Measurements from ENCODE around the gene NHS.

The NHS gene

DNA sequence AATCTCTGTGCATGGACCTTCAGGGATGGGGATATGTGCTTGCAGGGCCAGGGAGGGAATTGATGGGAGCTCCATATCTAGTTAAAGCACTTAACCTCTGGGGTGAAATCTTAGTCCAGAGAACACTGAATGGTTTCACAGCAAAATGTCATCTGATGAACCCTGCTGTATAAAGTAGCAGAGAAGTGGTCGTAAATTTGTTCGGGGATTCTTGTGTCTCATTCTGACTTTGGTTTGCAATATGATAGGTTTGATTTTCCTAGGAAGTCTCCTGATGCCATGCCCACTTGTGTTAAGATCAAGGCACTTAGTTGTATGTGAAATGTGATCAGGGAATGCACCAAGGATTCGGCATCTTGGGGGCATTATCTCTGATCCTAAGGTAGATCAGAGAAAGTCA lies 96.9 kb downstream of the NHS start:
- Histone ChIP-seq H3K4me1 (ENCODE audit: control insufficient read depth, insufficient read depth, low read length) (peaks cover 22% of the 10 kb centered on the region), H3K9me3 (ENCODE audit: control insufficient read depth, low read length) (no peaks in the 10 kb centered on the region), H3K27me3 (replicated peaks; ENCODE audit: control insufficient read depth, insufficient read depth, low read length) (peaks cover 16% of the 10 kb centered on the region), H3K9ac (ENCODE audit: low read length) (no peak overlapping the region), H3K4me3 (ENCODE audit: low read length) (no peak overlapping the region), H3K36me3 (ENCODE audit: control insufficient read depth, insufficient read depth, low read length, severe bottlenecking) (no peaks in the 10 kb centered on the region)
- DNase-seq (ENCODE audit: low read depth), result no peak

DNA sequence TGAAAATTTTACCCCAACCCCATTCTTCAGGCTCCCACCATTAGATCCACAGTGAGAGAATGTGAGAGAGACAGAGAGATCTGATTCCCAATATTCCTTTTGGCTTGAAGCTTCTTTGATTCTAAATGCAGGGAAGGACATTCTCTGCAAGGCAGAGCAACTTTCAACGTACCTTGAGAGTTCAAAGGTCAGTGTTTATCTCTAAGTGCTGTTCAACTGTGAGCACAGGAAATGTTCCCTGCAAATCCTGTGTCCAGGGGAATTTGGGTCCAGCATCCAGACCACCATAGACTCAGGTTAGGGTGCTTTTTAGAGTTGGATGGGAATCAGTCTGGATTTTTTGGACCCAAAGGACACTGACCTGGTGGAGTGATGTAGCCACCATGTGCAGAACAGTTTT lies 97.4 kb downstream of the NHS start:
- no peak for DNase-seq (ENCODE audit: low read depth)
- peaks cover 19% of the 10 kb centered on the region for H3K27me3 ChIP-seq (replicated peaks; ENCODE audit: control insufficient read depth, insufficient read depth, low read length)

DNA sequence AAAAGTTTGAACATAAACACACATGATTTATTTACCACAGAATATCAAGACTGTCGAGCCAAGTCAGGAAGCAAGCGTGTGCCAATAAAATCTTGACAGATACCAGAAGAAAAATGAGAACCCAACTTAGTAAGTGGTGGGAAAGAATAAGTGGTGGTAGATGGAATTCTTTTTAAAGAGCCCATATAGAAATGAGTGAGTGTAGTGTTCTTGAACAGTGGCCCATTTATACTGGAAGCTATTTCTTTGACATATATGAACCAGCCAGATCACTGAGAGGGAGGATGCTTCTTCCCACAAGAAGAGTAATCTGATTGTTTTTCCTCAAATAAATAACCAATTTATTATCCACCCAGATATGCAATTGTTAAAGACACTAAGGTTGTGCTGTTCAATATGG lies 98.0 kb downstream of the NHS start:
- H3K9me3 ChIP-seq (ENCODE audit: control insufficient read depth, low read length), result no peaks in the 10 kb centered on the region
- H3K27me3 ChIP-seq (replicated peaks; ENCODE audit: control insufficient read depth, insufficient read depth, low read length), result peaks cover 19% of the 10 kb centered on the region
- peaks cover 22% of the 10 kb centered on the region for H3K4me1 ChIP-seq (ENCODE audit: control insufficient read depth, insufficient read depth, low read length)
- DNase-seq (ENCODE audit: low read depth), result no peak
- H3K4me3 ChIP-seq (ENCODE audit: low read length), result no peak overlapping the region
- no peak overlapping the region for H3K9ac ChIP-seq (ENCODE audit: low read length)
- H3K36me3 ChIP-seq (ENCODE audit: control insufficient read depth, insufficient read depth, low read length, severe bottlenecking), result no peaks in the 10 kb centered on the region

More for the DNA sequence above, 97.4 kb downstream of the NHS start:
- H3K36me3 ChIP-seq (ENCODE audit: control insufficient read depth, insufficient read depth, low read length, severe bottlenecking), result no peaks in the 10 kb centered on the region
- no peak overlapping the region for H3K9ac ChIP-seq (ENCODE audit: low read length)
- H3K4me1 ChIP-seq (ENCODE audit: control insufficient read depth, insufficient read depth, low read length), result peaks cover 22% of the 10 kb centered on the region
- no peak overlapping the region for H3K4me3 ChIP-seq (ENCODE audit: low read length)
- H3K9me3 ChIP-seq (ENCODE audit: control insufficient read depth, low read length), result no peaks in the 10 kb centered on the region

DNA sequence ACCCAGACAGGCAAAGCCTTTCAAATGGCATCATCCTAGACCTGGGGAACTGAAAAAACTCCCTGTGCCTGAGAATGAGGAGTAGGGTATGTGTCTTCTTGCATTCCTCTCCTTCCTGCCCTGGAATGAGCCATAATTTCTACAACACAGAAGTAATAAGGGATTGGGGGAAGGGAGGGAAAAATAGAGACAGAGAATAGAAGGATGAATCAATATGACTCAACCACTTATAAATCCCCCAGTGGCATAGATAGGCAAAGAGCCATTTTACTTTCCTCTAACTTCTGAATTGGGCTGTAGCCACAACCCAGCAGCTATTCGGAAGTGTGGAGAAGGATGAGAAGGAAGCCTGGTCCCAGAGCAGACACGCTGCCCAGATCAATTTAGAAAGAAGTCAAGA lies 99.9 kb downstream of the NHS start:
- DNase-seq (ENCODE audit: low read depth), result no peak
- H3K36me3 ChIP-seq (ENCODE audit: control insufficient read depth, insufficient read depth, low read length, severe bottlenecking), result no peaks in the 10 kb centered on the region
- H3K9me3 ChIP-seq (ENCODE audit: control insufficient read depth, low read length), result no peaks in the 10 kb centered on the region
- H3K4me1 ChIP-seq (ENCODE audit: control insufficient read depth, insufficient read depth, low read length), result peaks cover 22% of the 10 kb centered on the region
- H3K4me3 ChIP-seq (ENCODE audit: low read length), result no peak overlapping the region
- H3K9ac ChIP-seq (ENCODE audit: low read length), result no peak overlapping the region
- H3K27me3 ChIP-seq (replicated peaks; ENCODE audit: control insufficient read depth, insufficient read depth, low read length), result peaks cover 19% of the 10 kb centered on the region

DNA sequence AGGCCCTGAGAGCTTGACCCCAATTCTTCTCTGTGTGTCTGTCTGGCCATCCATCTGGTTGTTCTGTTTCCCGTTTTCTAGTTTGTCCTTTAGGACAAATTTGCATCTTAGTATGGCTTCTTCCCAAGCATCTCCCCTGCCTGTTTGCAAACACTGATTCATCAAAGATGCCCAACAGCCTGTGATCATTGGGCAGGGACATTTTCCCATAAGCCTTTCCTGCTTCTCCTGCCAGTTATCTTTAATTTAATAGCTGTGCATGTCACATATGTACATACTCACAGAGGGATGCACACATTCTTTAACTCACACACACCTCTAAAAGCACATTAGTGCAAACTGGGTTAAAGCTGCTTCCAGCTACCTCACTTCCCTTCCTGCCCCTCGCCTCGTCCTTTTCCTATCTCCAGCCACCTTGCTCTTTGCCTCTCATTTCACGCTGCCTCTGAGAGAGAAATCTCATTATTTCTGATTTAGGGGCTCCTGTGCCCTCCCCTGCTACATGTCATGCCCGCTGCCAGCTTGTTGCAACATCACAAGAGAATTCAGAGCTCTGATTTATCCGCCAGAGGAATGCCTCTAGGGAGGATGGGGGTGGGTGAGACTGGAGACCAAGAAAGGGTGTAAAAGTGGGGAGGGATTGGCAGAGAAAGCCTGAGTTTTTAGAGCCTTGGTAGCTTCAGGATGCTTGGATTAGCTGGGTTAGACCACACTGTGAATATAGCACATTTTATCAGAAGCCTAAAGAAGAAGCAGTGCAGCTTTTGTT lies 100.6 kb downstream of the NHS start:
- peaks cover 22% of the 10 kb centered on the region for H3K4me1 ChIP-seq (ENCODE audit: control insufficient read depth, insufficient read depth, low read length)
- no peak overlapping the region for H3K4me3 ChIP-seq (ENCODE audit: low read length)
- no peaks in the 10 kb centered on the region for H3K9me3 ChIP-seq (ENCODE audit: control insufficient read depth, low read length)
- peak; percentile 22 for DNase-seq (ENCODE audit: low read depth)
- no peak overlapping the region for H3K9ac ChIP-seq (ENCODE audit: low read length)
- peaks cover 19% of the 10 kb centered on the region for H3K27me3 ChIP-seq (replicated peaks; ENCODE audit: control insufficient read depth, insufficient read depth, low read length)
- no peaks in the 10 kb centered on the region for H3K36me3 ChIP-seq (ENCODE audit: control insufficient read depth, insufficient read depth, low read length, severe bottlenecking)

DNA sequence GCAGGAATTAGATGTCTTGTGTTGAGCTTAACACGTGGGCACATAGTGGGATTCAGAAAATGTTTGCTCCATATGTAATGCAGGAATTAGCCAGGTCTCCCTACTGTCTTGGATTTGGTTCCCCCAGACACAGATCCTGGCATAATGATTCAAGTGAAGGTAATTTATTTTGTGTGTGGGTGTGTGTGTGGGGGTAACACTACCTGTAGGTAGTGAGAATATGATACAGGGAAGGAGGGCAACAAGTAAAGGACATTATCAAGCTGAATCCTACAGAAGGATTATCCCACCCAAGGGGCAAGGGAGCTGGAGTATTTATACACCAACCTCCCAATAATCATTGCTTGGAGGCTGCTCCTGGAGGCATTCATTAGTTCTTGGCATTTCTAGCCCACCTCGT lies 101.4 kb downstream of the NHS start:
- H3K9ac ChIP-seq (ENCODE audit: low read length), result no peak overlapping the region
- H3K9me3 ChIP-seq (ENCODE audit: control insufficient read depth, low read length), result no peaks in the 10 kb centered on the region
- no peak for DNase-seq (ENCODE audit: low read depth)
- peaks cover 22% of the 10 kb centered on the region for H3K4me1 ChIP-seq (ENCODE audit: control insufficient read depth, insufficient read depth, low read length)
- no peaks in the 10 kb centered on the region for H3K36me3 ChIP-seq (ENCODE audit: control insufficient read depth, insufficient read depth, low read length, severe bottlenecking)
- no peak overlapping the region for H3K4me3 ChIP-seq (ENCODE audit: low read length)
- H3K27me3 ChIP-seq (replicated peaks; ENCODE audit: control insufficient read depth, insufficient read depth, low read length), result peaks cover 19% of the 10 kb centered on the region

DNA sequence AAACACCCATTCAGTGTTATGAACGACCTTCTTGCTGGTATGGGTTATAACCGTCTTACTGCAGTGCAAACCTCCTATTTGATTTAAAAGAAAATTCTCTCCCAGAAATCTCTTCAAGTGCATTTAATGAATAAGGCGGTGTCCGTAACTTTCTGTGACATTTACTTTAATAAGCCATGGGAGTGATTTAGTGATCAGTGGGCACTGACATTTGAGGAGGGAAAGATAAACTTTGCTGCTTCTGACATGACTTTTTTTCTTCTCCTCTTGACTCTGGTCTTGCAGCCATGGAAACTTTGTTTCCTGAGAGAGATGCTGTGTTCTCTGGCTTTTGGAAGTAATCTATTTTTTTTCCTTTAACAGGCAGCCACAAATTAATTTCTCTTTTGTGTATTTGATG lies 106.1 kb downstream of the NHS start:
- Histone ChIP-seq H3K9ac (ENCODE audit: low read length) (no peak overlapping the region), H3K27me3 (replicated peaks; ENCODE audit: control insufficient read depth, insufficient read depth, low read length) (peaks cover 11% of the 10 kb centered on the region), H3K4me1 (ENCODE audit: control insufficient read depth, insufficient read depth, low read length) (peaks cover 8% of the 10 kb centered on the region), H3K4me3 (ENCODE audit: low read length) (no peak overlapping the region), H3K36me3 (ENCODE audit: control insufficient read depth, insufficient read depth, low read length, severe bottlenecking) (no peaks in the 10 kb centered on the region), H3K9me3 (ENCODE audit: control insufficient read depth, low read length) (no peaks in the 10 kb centered on the region)
- DNase-seq (ENCODE audit: low read depth), result no peak

DNA sequence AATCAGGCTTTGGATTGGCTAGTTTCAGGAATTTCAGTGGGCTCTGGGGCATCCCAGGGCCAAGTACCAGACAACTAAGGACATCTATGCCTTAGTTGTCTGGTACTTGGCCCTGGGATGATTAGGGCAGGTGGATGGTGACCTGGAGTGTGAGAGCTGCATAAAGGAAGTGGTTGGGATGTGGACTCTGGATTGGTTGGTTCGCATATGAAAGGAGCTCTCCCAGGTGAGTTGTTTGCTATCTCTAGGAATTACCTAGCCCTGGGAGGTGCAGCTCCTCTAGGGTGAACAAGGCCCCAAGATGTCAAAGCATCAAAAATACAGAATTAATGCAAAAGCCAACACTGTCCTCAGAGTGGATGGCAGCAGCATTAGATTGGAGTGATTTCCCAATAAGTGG lies 109.6 kb downstream of the NHS start:
- no peak for DNase-seq (ENCODE audit: low read depth)
- no peaks in the 10 kb centered on the region for H3K4me1 ChIP-seq (ENCODE audit: control insufficient read depth, insufficient read depth, low read length)
- H3K27me3 ChIP-seq (replicated peaks; ENCODE audit: control insufficient read depth, insufficient read depth, low read length), result peaks cover 3% of the 10 kb centered on the region

DNA sequence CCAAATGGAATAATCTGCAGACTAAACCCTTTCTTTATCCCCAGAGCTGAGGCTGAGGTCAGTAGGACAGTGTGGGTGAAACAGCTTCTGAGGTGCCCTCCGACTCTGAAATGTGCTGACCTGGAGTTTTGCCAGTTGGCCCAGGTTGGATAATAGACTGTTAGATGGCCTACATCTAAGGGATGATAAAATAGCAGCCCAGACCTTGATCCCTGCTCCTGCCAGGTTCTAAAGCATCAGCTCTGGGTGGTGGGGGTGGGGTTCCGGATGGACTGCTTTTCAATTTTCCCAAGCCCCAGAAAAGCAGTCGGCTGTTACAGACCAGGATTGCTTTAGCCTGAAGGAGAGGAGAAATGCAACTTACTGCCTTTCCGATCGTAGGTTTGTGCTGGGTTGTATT lies 110.4 kb downstream of the NHS start:
- no peak overlapping the region for H3K9ac ChIP-seq (ENCODE audit: low read length)
- no peak for DNase-seq (ENCODE audit: low read depth)
- H3K9me3 ChIP-seq (ENCODE audit: control insufficient read depth, low read length), result no peaks in the 10 kb centered on the region
- H3K27me3 ChIP-seq (replicated peaks; ENCODE audit: control insufficient read depth, insufficient read depth, low read length), result peaks cover 3% of the 10 kb centered on the region
- H3K4me3 ChIP-seq (ENCODE audit: low read length), result no peak overlapping the region
- H3K4me1 ChIP-seq (ENCODE audit: control insufficient read depth, insufficient read depth, low read length), result no peaks in the 10 kb centered on the region
- H3K36me3 ChIP-seq (ENCODE audit: control insufficient read depth, insufficient read depth, low read length, severe bottlenecking), result no peaks in the 10 kb centered on the region

More for the DNA sequence above, 109.6 kb downstream of the NHS start:
- Histone ChIP-seq H3K36me3 (ENCODE audit: control insufficient read depth, insufficient read depth, low read length, severe bottlenecking) (no peaks in the 10 kb centered on the region), H3K4me3 (ENCODE audit: low read length) (no peak overlapping the region), H3K9ac (ENCODE audit: low read length) (no peak overlapping the region), H3K9me3 (ENCODE audit: control insufficient read depth, low read length) (no peaks in the 10 kb centered on the region)

DNA sequence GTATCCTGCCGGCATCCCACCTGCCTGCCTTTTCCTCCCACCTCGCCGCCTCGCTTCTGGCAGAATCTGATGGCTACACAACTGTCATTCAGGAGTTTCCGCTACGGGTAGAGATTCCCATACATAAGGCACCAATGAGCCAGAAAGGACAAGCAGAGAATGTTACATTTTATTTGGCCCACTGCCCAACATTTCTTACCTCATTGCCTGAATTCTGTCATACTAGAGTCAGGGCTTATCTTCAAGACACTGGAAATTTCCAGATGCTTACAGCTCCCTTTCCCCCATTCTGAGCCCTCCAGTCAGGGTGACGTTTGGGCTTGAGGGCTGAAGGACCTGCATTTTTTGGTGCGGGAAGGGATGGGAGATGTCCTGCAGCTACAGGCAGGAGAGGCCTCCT lies 113.0 kb downstream of the NHS start:
- DNase-seq (ENCODE audit: low read depth), result peak; percentile 12
- H3K9me3 ChIP-seq (ENCODE audit: control insufficient read depth, low read length), result no peaks in the 10 kb centered on the region
- no peak overlapping the region for H3K4me3 ChIP-seq (ENCODE audit: low read length)
- H3K36me3 ChIP-seq (ENCODE audit: control insufficient read depth, insufficient read depth, low read length, severe bottlenecking), result no peaks in the 10 kb centered on the region
- no peak overlapping the region for H3K9ac ChIP-seq (ENCODE audit: low read length)
- H3K4me1 ChIP-seq (ENCODE audit: control insufficient read depth, insufficient read depth, low read length), result peaks cover 3% of the 10 kb centered on the region
- no peaks in the 10 kb centered on the region for H3K27me3 ChIP-seq (replicated peaks; ENCODE audit: control insufficient read depth, insufficient read depth, low read length)

DNA sequence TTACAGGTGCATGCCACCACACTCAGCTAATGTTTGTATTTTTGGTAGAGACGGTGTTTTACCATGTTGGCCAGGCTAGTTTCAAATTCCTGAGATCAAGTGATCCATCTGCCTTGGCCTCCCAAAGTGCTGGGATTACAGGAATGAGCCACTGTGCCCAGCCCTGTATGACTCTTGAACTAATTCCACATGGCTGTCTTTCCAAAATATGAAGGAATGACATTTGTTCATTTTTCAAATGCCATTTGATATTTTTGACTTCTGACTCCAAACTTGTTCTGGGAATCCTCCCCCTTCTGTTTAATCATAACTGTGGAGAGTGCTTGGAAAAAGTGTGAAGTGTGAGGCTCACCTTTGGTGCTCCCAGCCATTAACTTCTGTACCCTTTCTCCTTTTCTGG lies 119.2 kb downstream of the NHS start:
- peak overlapping the region; percentile 6 for H3K4me3 ChIP-seq (ENCODE audit: low read length)
- H3K9me3 ChIP-seq (ENCODE audit: control insufficient read depth, low read length), result no peaks in the 10 kb centered on the region
- H3K4me1 ChIP-seq (ENCODE audit: control insufficient read depth, insufficient read depth, low read length), result peaks cover 32% of the 10 kb centered on the region
- no peak overlapping the region for H3K9ac ChIP-seq (ENCODE audit: low read length)
- no peaks in the 10 kb centered on the region for H3K27me3 ChIP-seq (replicated peaks; ENCODE audit: control insufficient read depth, insufficient read depth, low read length)
- H3K36me3 ChIP-seq (ENCODE audit: control insufficient read depth, insufficient read depth, low read length, severe bottlenecking), result no peaks in the 10 kb centered on the region
- peak; percentile 11 for DNase-seq (ENCODE audit: low read depth)

DNA sequence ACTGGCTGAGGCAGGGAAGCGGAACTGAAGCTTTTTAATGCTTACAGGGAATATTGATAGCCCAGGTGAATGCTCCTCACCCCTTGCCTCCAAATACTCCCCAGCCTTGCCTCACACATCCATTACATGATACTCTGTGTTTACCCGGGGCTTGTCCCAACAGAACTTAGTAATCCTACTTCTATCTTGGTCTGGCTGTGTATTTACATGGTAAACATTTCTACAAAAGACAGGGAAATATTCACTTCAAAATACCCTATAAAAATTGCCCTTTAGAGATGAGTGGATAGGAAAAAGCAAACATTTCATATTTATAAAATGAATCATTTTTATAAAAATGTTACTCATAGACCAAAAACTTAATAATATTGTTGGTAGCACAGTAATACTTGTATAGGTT lies 120.1 kb downstream of the NHS start:
- Histone ChIP-seq H3K9me3 (ENCODE audit: control insufficient read depth, low read length) (no peaks in the 10 kb centered on the region), H3K36me3 (ENCODE audit: control insufficient read depth, insufficient read depth, low read length, severe bottlenecking) (no peaks in the 10 kb centered on the region), H3K27me3 (replicated peaks; ENCODE audit: control insufficient read depth, insufficient read depth, low read length) (no peaks in the 10 kb centered on the region), H3K4me3 (ENCODE audit: low read length) (peak overlapping the region; percentile 6), H3K9ac (ENCODE audit: low read length) (no peak overlapping the region), H3K4me1 (ENCODE audit: control insufficient read depth, insufficient read depth, low read length) (peaks cover 32% of the 10 kb centered on the region)
- DNase-seq (ENCODE audit: low read depth), result no peak

Data from adipocyte (in vitro differentiated cells).